Measurements from ENCODE around the gene RFPL2.
A peak's percentile ranks its signal among the peaks of the same experiment; 100 is the strongest.
"Not testable (repeated sequence)": the region's sequence is repeated elsewhere in the genome, so short reads cannot be mapped to it uniquely, and the experiment has no call there.

Gene RFPL2

DNA sequence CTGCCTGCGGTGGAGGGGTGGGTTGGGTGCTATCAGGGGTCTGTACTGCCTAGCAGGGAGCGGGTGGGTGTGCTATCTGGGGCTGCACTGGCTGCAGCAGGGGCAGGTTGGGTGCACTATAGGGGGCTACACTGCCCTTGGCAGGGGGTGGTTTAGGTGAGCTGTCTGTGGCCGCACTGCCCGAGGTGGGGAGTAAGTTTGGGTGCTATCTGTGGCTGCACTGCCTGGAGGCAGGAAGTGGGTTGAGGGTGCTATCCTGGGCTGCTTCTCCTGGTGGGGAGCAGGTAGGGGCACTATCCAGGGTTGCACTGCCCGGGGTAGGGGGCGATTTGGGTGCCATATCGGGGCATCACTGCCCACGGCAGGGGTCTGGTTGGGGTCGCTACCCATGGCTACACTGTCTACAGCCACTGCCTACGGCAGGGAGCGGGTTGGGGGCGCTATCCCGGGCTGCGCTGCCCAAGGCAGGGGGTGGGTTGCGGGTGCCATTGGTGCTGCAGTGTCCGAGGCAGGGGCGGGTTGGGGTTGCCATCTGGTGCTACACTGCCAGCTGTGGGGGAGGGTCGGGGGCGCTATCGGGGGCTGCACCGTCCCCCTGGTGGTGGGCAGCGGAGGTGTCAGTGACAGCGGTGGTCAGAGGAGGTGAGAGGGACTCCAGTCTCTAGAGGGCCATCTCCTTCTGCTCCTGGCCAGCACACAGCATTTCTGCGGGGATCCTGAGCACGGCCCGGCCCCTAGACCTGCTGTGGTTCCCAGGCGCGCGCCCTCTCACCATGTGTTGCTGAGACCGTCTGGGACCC, 1.3 kb upstream of the RFPL2 start:
- DNase-seq, result no peak

- peak; percentile 64 for DNase-seq
These were observed 625 bp downstream of the RFPL2 start for GRCh38 chr22:32204040-32204855.

GRCh38 chr22:32203181-32204039, 1.5 kb downstream of the RFPL2 start:
- no peak for DNase-seq

DNA sequence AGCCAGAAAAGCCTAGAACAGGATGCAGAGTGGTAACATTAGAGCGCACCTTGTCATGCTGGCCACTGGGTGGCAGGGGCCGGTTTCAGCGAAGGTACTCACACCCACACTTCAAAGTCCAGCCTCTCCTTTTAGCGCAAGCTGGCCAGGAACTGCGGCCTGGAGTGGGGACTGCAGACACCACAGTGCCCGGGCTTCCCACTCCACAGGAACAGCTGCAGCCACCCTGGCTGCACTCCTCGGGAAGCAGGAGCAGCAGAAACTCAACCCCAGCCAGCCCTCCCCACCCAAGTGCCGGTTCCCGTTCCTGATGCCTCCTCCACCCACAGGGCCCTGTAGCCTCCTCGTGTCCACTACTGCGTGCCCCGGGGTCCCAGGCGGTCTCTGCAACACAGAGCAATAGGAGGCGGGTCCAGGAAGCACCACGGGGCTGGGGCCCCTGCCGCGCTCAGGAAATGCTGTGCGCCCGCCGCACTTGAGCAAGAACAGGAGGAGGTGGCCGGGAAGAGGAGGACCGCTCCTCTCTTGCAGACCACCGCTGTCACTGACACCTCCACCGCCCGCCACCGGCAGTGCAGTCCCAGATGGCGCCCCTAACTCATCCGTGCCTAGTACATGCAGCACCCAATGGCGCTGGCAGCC, 2.2 kb downstream of the RFPL2 start:
- no peak for DNase-seq

- DNase-seq, result no peak
These were observed 2.7 kb downstream of the RFPL2 start for GRCh38 chr22:32202161-32202538.

GRCh38 chr22:32200752-32201151, 4.1 kb downstream of the RFPL2 start:
- no peak for DNase-seq

DNA sequence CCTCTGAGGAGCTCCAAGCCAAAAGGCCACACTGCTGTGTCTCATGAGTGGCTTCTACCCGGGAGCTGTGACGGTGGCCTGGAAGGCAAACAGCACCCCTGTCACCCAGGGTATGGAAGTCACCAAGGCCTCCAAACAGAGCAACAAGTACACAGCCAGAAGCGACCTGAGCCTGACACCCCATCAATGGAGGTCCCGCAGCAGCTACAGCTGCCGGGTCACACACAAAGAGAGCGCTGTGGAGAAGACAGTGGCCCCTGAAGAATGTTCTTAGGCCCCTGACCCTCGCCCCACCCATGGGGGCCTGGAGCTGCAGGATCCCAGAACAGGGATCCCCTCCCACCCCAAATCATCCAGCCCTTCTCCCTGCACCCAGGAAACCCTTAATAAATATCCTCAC, 4.9 kb downstream of the RFPL2 start:
- no peak for DNase-seq

DNA sequence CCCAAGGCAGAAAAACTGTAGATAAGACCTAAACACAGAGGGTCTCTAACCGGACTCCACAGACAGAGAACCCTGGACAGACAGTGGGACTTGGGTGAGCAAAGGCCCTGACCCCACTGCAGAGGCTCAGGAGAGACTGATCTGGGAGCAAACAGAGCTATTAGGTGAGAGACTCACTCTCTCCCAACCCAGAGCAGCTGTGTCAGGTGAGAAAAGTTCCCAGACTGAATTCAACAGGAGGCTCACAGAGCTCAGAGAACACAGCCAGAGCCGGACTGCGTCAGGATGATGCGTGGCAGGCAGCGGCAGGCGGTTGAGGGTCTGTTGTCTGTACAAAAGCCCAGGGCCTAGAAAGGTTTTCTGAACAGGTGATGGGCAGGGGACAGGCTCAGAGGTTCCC, 5.5 kb downstream of the RFPL2 start:
- no peak for DNase-seq

DNA sequence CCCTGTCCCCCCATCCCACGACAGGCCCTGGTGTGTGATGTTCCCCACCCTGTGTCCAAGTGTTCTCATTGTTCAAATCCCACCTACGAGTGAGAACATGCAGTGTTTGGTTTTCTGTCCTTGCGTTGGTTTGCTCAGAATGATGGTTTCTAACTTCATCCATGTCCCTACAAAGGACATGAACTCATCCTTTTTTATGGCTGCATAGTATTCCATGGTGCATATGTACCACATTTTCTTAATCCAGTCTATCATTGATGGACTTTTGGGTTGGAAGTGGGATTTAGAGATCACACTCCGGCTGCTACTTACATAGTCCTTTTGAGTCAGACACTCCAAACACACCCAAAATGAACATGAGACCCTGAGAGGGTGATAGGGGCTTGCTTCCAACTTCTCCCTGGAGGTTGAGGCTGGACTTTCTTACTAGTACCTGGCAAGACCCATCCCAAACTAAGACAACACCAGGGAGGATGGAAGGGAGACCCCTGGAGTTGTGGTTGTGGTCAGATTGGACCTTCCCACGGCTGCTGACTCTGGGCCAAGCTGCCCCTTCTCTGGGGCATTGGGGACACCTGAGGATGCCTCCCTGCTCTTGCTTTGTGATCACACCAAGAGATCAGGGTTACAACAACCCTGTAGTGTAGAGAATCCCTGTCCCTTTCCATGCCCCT, 7.2 kb downstream of the RFPL2 start:
- DNase-seq, result not testable (repeated sequence)

- not testable (repeated sequence) for DNase-seq
These were observed 9.0 kb downstream of the RFPL2 start for GRCh38 chr22:32195900-32196299.

DNA sequence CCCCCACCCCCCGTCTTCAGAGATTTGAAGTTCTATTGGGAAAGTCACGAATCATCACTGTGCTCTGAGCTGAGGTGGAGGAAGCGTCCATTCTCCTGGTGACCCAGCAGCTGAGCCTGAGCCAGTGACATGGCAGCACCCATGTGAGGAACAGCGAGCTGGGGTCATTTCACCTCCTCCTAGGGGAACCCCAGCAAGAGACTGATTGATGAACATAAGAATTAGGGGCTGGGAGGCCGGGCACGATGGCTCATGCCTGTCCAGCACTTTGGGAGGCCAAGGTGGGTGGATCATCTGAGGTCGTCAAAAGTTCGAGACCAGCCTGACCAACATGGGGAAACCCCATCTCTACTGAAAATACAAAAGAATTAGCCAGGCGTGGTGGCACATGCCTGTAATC, 11.5 kb downstream of the RFPL2 start:
- DNase-seq, result not testable (repeated sequence)

DNA sequence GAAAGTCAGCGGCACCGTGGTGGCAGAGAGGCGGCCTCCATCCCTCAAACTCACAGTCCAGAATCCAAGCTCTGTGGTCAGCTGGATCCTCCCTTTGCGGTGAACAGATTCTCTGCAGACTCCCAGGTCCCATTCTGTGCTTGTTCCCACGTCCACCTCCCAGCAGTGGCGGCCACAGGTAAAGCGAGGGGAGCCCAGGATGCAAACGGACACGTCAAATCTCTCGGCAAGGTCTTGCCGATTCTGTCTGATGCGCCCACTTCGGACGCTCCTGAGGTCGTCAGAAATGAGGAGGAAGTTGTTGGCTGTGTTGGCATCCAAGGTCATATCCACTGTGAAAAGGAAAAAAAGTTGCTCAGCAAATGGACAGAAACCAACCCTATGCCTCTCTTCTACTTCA, 13.9 kb downstream of the RFPL2 start:
- DNase-seq, result not testable (repeated sequence)

- no peak for DNase-seq
These were observed 19.1 kb downstream of the RFPL2 start for GRCh38 chr22:32185821-32186220.

DNA sequence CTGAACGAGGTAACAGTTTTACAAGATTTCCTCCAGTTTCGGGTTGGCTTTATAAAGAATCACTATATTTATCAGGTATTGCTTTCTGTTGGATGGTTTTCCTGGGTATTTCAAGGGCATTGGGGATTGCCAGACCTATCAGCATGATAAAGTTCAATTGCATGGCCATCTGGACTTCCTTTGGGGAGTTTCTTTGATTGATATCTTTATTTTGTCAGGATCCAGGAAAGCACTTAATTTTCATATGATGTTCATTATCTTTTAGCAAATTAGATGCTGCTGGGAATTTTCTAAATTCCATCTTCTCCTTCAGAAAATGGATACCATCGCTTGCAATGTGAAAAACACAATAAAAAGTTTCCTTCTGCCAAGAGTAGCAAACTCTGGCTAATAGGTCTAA, 21.2 kb downstream of the RFPL2 start:
- no peak for DNase-seq

GRCh38 chr22:32181043-32181442, 23.8 kb downstream of the RFPL2 start:
- no peak for DNase-seq

GRCh38 chr22:32177221-32177765, 27.6 kb downstream of the RFPL2 start:
- DNase-seq, result no peak

- DNase-seq, result no peak
These were observed 28.9 kb downstream of the RFPL2 start for GRCh38 chr22:32175683-32176644.

DNA sequence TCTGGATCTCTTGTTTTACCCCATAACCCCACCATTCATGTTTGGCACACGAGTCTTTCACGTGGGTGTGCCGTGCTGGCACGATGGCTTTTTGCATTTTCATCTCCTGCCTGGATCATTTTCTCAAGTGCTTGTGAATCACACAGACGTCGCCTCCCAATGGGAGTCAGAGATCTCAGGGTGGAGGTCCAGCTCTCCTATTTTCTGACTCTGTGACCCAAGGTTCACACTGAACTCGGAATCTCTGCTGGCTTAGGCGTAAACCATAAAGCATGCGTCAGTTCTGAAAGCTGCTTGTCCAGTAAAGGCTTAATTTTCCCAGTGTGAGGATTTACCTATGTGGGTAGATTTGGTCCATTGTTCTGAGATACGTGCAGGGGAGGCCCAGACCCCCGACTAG, 29.8 kb downstream of the RFPL2 start:
- no peak for DNase-seq

DNA sequence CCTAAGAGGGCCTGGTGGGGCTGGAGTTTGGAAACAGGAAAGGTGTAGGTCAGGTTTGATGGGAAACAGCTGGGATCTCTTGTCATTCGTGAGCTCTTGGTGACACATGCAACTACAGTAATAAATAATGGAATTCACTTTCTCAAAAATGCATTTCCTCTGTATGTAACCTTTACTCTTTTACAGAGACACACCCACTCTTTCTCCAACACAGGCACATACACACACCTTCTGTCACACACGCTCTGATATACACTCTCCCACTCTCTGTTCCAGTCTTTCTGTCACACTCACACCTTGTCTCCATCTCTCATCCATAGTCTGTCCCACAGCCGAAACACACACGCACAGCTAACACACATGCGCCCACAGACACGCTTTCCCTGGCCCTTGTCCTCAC, 39.2 kb downstream of the RFPL2 start:
- DNase-seq, result no peak

DNA sequence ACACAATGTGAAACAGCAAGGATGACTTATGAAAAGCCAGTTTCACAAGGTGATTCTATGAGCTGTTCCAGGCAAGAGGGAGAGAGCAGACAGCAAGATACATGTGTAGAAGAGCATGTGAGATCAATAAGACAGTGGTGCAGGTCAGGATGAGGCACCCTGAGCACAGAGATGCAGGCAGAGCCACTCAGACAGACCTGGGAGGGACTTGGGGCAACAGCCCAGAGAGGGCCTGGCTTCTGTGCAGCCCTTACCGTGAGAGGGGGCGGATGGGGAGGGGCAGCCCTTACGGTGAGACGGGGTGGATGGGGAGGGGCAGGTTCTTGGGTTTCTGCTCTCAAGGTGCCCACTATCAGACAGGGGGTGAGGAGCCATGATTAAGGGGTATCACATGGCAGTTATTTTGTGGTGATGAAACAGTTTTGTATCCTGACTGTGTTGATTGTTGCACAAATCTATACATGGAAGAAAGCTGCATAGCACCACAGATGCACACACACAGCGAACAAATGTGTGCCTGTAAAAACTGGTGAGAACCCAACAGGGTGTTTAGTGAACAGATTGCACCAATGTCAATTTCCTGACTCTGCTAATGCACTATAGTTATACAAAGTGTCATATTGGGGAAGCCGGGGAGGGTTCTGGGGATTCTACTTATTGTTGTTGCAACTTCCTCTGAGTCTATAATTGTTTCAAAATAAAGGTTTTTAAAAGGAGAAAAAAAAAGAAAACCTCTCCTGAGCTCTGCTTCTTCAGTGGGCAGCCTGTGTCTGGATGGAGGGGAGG, 40.6 kb downstream of the RFPL2 start:
- DNase-seq, result no peak

Data from activated CD8-positive, alpha-beta memory T cell treated with anti-CD3 and anti-CD28 coated beads for 24 hours (primary cell).